HPDE6-E6E7 (cell line): ENCODE data around the gene DBH.

Source experiments
- DNase-seq: peaks from one replicate; pipeline ENCODE4 v3.0.0; 2011; ENCODE audit warnings: missing footprints; ENCODE audit errors: extremely low spot score

DBH gene

GRCh38 chr9:133635533-133636531 is at the start of gene DBH:
Gene DBH (plus strand): TSS chr9:133636363. CDS start chr9:133636372, 9 bp downstream.
- DNase-seq, result no peak

- DNase-seq, result no peak
Observed at GRCh38 chr9:133587051-133587450, 49.1 kb upstream of the DBH start.

GRCh38 chr9:133587466-133587865 is 48.7 kb upstream of the DBH start:
- no peak for DNase-seq

GRCh38 chr9:133589454-133590227 is 46.5 kb upstream of the DBH start:
- no peak for DNase-seq

- no peak for DNase-seq
Observed at GRCh38 chr9:133590231-133590855, 45.8 kb upstream of the DBH start.

GRCh38 chr9:133591116-133591910 is 44.9 kb upstream of the DBH start:
- DNase-seq, result no peak

- no peak for DNase-seq
Observed at GRCh38 chr9:133591985-133592384, 44.2 kb upstream of the DBH start.

GRCh38 chr9:133592731-133593409 is 43.3 kb upstream of the DBH start:
- DNase-seq, result no peak

- DNase-seq, result no peak
Observed at GRCh38 chr9:133593587-133594253, 42.4 kb upstream of the DBH start.

- no peak for DNase-seq
Observed at GRCh38 chr9:133594310-133594709, 41.9 kb upstream of the DBH start.

- no peak for DNase-seq
Observed at GRCh38 chr9:133595910-133596309, 40.3 kb upstream of the DBH start.

- no peak for DNase-seq
Observed at GRCh38 chr9:133597316-133597957, 38.7 kb upstream of the DBH start.

GRCh38 chr9:133598978-133599377 is 37.2 kb upstream of the DBH start:
- DNase-seq, result no peak

GRCh38 chr9:133599470-133600173 is 36.5 kb upstream of the DBH start:
- no peak for DNase-seq

- DNase-seq, result no peak
Observed at GRCh38 chr9:133600739-133601138, 35.4 kb upstream of the DBH start.

- no peak for DNase-seq
Observed at GRCh38 chr9:133601746-133602145, 34.4 kb upstream of the DBH start.

GRCh38 chr9:133602277-133602676 is 33.9 kb upstream of the DBH start:
- DNase-seq, result no peak

- no peak for DNase-seq
Observed at GRCh38 chr9:133603135-133603927, 32.8 kb upstream of the DBH start.
